Measurements from ENCODE around the gene GPR137.

GRCh38 chr11:64243236-64243854 is 42.3 kb upstream of the GPR137 start:
- TF ChIP-seq ATF2 (CRISPR knock-in tag; IDR thresholded peaks at IDR 0.05; ENCODE audit: borderline replicate concordance, low read depth): no peak
- TF ChIP-seq CTCF (IDR thresholded peaks at IDR 0.05): no peak
- TF ChIP-seq MLX (CRISPR knock-in tag; IDR thresholded peaks at IDR 0.05): no peak
- no peak for TF ChIP-seq NR2C2 (CRISPR knock-in tag; IDR thresholded peaks at IDR 0.05)
